Transverse colon (tissue), 4 donors: ENCODE measurements around the gene GBE1. TPM values are rescaled to one million over a fixed set of nuclear protein-coding genes. Genes with fewer than 3 reads are reported as not detected.

Source experiments
- DNase-seq: peaks from one replicate; pipeline ENCODE4 v3.0.0-alpha.2; 2019
- H3K27ac ChIP-seq, 4 donors: fragments of 200-600 bp; sonication (generic); 2 replicates each; pipeline ENCODE4 v1.5.1; 2016 to 2018; ENCODE audit warnings: inconsistent platforms in 4 of 4
- H3K27me3 ChIP-seq: fragments of 200-600 bp; sonication (generic); 2 replicates; pipeline ENCODE4 v1.5.1; 2017; ENCODE audit warnings: inconsistent platforms
- H3K36me3 ChIP-seq, 4 donors: fragments of 200-600 bp; sonication (generic); 2 replicates each; pipeline ENCODE4 v1.5.1; 2017 to 2019; ENCODE audit warnings: inconsistent platforms in 4 of 4
- H3K4me1 ChIP-seq, 4 donors: fragments of 200-600 bp; sonication (generic); 2 replicates each; pipeline ENCODE4 v1.5.1; 2017 to 2020; ENCODE audit warnings: inconsistent platforms in 4 of 4
- H3K4me3 ChIP-seq, 4 donors: fragments of 200-600 bp; sonication (generic); 1 replicate in 1 of 4; 2 replicates in 3 of 4; pipeline versions ENCODE4 v1.5.1 to v1.6.1; 2017 to 2019; ENCODE audit warnings: inconsistent platforms in 4 of 4
- H3K9me3 ChIP-seq, 2 donors: fragments of 200-600 bp; sonication (generic); 2 replicates each; pipeline ENCODE4 v1.5.1; 2017 to 2019; ENCODE audit warnings: inconsistent platforms in 2 of 2
- EP300 ChIP-seq: sonication (generic); formaldehyde crosslinking; IDR thresholded peaks from one replicate; pipeline ENCODE4 v1.6.1; 2017; ENCODE audit warnings: antibody characterized with exemption, low read depth
- POLR2A ChIP-seq: fragments of 450-650 bp; IDR thresholded peaks from one replicate; pipeline ENCODE4 v1.6.1; 2016; ENCODE audit warnings: antibody characterized with exemption, mild to moderate bottlenecking, moderate library complexity
- POLR2AphosphoS5 ChIP-seq, 3 donors: sonication (generic); formaldehyde crosslinking; IDR thresholded peaks; one replicate each; pipeline ENCODE4 v1.6.1; 2016; ENCODE audit warnings: antibody characterized with exemption in 3 of 3
- WGBS, 2 donors: methylation state at CpG; one replicate each; pipeline ENCODE4 v1.1.5; 2018; ENCODE audit warnings: low coverage in 1 of 2; 5-methylcytosine and 5-hydroxymethylcytosine counted together
- in situ Hi-C, 4 donors: fragments of 200-750 bp; cut with MboI; loops; one replicate each; pipeline versions ENCODE4 v1.15.0 to v1.15.1; 2017; ENCODE audit warnings: low sequenced_read_pairs in 3 of 4, low pct_ligation_motif_present in 1 of 4, low pct_unique_long_range_greater_than_20kb in 1 of 4
- intact Hi-C: fragments of 100-400 bp; cut with DNase I; formaldehyde crosslinking; loops from one replicate; pipeline ENCODE4 v1.15.1; 2023; ENCODE audit warnings: low total_unique reads
- total RNA-seq, 4 donors: library from RNA; depleted of rRNA; stranded (reverse); fragments of >200 nt; gene quantifications; one replicate each; pipeline ENCODE4 v1.1.0, GENCODE V29; 2016
- TF ChIP-seq, protein P1 (sequence below), 5 experiments: fragments of 200-600 bp in 3 of 5; fragments of 450-650 bp in 2 of 5; sonication (generic) in 3 of 5; IDR thresholded peaks; 1 replicate in 2 of 5; 2 replicates in 3 of 5; pipeline ENCODE4 v1.5.1; 2016 to 2017; ENCODE audit warnings: antibody characterized with exemption in 5 of 5, inconsistent platforms in 3 of 5, mild to moderate bottlenecking in 2 of 5, moderate library complexity in 1 of 5

GBE1 gene
- total RNA-seq, 4 donors from 2014 or later, result 3.0 to 24.3 (median 16.7) TPM

DNA sequence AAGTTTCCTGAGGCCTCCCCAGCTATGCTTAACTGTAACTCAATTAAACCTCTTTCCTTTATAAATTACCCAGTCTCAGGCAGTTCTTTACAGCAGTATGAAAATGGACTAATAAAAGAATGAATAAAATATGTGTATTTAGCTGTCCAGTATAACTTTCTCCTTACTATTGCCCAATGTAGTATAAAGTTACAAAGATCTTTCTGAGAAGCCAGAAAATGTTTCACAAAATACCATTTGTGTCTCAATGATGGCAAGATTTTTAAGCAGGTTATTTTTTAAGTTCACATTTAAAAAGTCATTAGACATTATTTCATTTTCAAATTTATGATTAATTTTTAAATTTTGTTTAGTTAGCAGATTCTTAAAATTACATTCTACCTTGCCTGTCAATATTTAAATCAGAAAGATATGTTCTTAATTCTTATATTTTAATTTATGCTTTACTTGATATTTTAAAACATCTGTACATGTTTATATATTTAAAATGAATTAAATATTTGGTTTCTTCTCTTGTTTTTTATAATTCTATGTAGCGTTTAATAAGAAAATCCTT, 189.2 kb downstream of the GBE1 start:
- in situ Hi-C loops (no loop called here), intact Hi-C loops (no loop called here)
- no peak for DNase-seq
- TF ChIP-seq EP300, result no peak
- no peak for TF ChIP-seq POLR2A
- TF ChIP-seq POLR2AphosphoS5 (IDR thresholded peaks at IDR 0.05), result no peak
- TF ChIP-seq, protein P1, sequence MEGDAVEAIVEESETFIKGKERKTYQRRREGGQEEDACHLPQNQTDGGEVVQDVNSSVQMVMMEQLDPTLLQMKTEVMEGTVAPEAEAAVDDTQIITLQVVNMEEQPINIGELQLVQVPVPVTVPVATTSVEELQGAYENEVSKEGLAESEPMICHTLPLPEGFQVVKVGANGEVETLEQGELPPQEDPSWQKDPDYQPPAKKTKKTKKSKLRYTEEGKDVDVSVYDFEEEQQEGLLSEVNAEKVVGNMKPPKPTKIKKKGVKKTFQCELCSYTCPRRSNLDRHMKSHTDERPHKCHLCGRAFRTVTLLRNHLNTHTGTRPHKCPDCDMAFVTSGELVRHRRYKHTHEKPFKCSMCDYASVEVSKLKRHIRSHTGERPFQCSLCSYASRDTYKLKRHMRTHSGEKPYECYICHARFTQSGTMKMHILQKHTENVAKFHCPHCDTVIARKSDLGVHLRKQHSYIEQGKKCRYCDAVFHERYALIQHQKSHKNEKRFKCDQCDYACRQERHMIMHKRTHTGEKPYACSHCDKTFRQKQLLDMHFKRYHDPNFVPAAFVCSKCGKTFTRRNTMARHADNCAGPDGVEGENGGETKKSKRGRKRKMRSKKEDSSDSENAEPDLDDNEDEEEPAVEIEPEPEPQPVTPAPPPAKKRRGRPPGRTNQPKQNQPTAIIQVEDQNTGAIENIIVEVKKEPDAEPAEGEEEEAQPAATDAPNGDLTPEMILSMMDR (IDR thresholded peaks at IDR 0.05), result no peak
- peaks cover 0 to 6% (median 0%) of the 10 kb centered on the region in 4 donors for H3K36me3 ChIP-seq
- H3K27me3 ChIP-seq, result no peaks in the 10 kb centered on the region
- WGBS, 2 donors, result 98 to 100% methylated on average over 1 of the region's 1 CpG
- H3K4me3 ChIP-seq, result no peak overlapping the region
- H3K9me3 ChIP-seq, result no peaks in the 10 kb centered on the region
- H3K27ac ChIP-seq, result no peak overlapping the region
- no peaks in the 10 kb centered on the region for H3K4me1 ChIP-seq

DNA sequence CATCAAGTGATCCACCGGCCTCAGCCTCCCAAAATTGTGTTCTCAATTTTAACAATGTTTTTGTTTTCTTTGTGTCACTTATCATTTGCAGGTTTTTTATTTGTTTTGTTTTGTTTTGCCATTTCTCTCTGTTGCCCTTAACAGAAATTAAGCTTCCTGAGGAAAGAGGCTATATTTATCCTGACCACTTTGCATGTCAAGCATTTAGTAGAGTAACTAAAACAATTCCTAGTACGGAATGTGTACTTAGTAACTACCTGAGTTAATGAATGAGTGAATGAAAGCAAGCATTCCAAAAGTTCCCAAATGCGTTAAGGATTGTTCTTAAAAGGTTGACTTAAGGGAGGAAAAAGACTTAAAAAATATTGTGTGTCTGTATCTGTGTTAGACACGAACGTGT, 193.1 kb downstream of the GBE1 start:
- DNase-seq, result no peak
- H3K27ac ChIP-seq, result no peak overlapping the region
- H3K4me1 ChIP-seq, result no peaks in the 10 kb centered on the region
- in situ Hi-C loops (no loop called here), intact Hi-C loops (no loop called here)
- no peak overlapping the region for H3K4me3 ChIP-seq
- no peaks in the 10 kb centered on the region for H3K9me3 ChIP-seq
- TF ChIP-seq POLR2AphosphoS5 (IDR thresholded peaks at IDR 0.05) (no peak), EP300 (no peak)
- H3K27me3 ChIP-seq, result no peaks in the 10 kb centered on the region
- 75 to 93% methylated on average over 5 of the region's 5 CpGs for WGBS, 2 donors
- H3K36me3 ChIP-seq, result no peaks in the 10 kb centered on the region

DNA sequence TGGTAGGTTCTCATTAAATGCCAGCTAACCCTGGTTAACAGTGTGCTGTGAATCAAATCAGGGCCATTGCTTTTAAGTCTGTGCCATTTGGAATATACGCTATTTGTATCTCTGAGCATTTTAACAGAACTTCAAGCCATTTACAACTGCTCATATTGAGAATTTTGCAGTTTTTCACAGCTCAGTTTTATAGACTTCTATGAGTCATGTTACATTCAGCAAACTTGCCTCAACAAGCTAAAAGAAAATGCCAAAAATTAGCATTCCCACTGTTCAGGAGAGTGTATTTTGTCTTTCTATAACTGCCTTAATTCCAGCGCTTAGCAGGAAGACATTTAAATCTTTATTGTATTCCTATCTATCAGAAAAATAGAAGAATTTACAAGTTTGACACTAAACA, 196.4 kb downstream of the GBE1 start:
- TF ChIP-seq EP300 (no peak), POLR2AphosphoS5 (IDR thresholded peaks at IDR 0.05) (no peak), POLR2A (no peak)
- TF ChIP-seq, protein P1 (IDR thresholded peaks at IDR 0.05), result no peak
- Histone ChIP-seq H3K9me3 (no peaks in the 10 kb centered on the region), H3K36me3 (no peaks in the 10 kb centered on the region), H3K27me3 (no peaks in the 10 kb centered on the region), H3K4me3 (no peak overlapping the region), H3K4me1 (no peaks in the 10 kb centered on the region), H3K27ac (no peak overlapping the region)
- 99 to 100% methylated on average over 1 to 2 of the region's 2 CpGs for WGBS, 2 donors
- intact Hi-C loops, result no loop called here
- no peak for DNase-seq
- in situ Hi-C loops, result no loop called here

DNA sequence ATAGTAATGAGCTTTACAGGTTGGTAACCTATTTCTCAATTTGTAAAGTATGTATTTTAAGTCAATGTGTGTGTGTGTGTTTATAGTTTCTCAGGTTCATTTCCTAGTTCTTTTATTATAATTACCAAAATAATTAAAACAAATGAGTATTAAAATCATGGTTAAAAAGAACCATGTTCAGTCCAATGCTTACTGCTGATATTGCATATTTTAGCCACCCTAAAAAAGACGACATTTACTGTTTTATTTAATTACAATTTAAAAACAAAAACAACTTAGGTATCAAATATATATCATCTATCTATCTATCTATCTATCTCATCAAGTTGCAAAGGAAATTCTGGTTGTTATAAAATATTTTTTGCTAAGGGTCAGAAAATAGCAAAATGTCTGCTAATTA, 203.3 kb downstream of the GBE1 start:
- DNase-seq, result no peak
- Histone ChIP-seq H3K4me1 (no peaks in the 10 kb centered on the region), H3K27me3 (no peaks in the 10 kb centered on the region), H3K9me3 (no peaks in the 10 kb centered on the region), H3K36me3 (no peaks in the 10 kb centered on the region), H3K27ac (no peak overlapping the region), H3K4me3 (no peak overlapping the region)
- TF ChIP-seq EP300 (no peak), POLR2A (no peak), POLR2AphosphoS5 (IDR thresholded peaks at IDR 0.05) (no peak)
- TF ChIP-seq, protein P1 (IDR thresholded peaks at IDR 0.05), result no peak
- in situ Hi-C loops (no loop called here), intact Hi-C loops (no loop called here)
- 0 to 90% methylated on average over 1 of the region's 1 CpG for WGBS, 2 donors

DNA sequence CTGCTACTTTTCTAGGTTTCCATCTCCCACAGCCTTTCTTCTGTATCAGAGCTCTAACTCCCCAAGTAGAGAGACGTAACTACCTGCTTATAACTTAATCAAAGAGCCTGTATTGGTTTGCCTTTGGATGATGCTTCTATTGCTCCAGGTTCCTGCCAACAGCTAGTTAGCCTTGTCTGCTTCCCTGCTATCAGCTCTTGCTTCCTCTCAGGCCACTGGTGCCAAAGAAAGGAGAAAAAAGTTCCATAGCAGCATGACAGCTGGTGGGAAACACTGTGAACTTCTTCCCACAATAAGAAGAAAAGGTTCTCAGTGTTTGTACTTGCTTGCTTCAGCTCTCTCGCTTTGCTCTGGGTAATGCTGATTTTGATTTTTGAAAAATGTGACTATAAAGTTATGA, 206.6 kb downstream of the GBE1 start:
- TF ChIP-seq POLR2AphosphoS5 (IDR thresholded peaks at IDR 0.05) (no peak), POLR2A (no peak), EP300 (no peak)
- TF ChIP-seq, protein P1 (IDR thresholded peaks at IDR 0.05), result no peak
- in situ Hi-C loops (no loop called here), intact Hi-C loops (no loop called here)
- WGBS, 2 donors, result 33 to 58% methylated on average over 1 to 2 of the region's 2 CpGs
- H3K27ac ChIP-seq, result no peak overlapping the region
- no peaks in the 10 kb centered on the region for H3K36me3 ChIP-seq
- no peaks in the 10 kb centered on the region for H3K27me3 ChIP-seq
- DNase-seq, result no peak
- no peaks in the 10 kb centered on the region for H3K4me1 ChIP-seq
- no peak overlapping the region for H3K4me3 ChIP-seq
- no peaks in the 10 kb centered on the region for H3K9me3 ChIP-seq
